Measurements from ENCODE around the gene ETV3.

- TF ChIP-seq, protein P1, sequence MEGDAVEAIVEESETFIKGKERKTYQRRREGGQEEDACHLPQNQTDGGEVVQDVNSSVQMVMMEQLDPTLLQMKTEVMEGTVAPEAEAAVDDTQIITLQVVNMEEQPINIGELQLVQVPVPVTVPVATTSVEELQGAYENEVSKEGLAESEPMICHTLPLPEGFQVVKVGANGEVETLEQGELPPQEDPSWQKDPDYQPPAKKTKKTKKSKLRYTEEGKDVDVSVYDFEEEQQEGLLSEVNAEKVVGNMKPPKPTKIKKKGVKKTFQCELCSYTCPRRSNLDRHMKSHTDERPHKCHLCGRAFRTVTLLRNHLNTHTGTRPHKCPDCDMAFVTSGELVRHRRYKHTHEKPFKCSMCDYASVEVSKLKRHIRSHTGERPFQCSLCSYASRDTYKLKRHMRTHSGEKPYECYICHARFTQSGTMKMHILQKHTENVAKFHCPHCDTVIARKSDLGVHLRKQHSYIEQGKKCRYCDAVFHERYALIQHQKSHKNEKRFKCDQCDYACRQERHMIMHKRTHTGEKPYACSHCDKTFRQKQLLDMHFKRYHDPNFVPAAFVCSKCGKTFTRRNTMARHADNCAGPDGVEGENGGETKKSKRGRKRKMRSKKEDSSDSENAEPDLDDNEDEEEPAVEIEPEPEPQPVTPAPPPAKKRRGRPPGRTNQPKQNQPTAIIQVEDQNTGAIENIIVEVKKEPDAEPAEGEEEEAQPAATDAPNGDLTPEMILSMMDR (IDR thresholded peaks at IDR 0.05) = no peak
- no peak for TF ChIP-seq ZFX (IDR thresholded peaks at IDR 0.05; ENCODE audit: borderline replicate concordance)
These were observed 38.5 kb upstream of the ETV3 start for GRCh38 chr1:157176591-157177121.

All from 22Rv1 (cell line).